BJ (cell line): ENCODE measurements around the gene ACSL5. TPM values are rescaled to one million over a fixed set of nuclear protein-coding genes. Genes with fewer than 3 reads are reported as not detected.

Experiments
- CTCF ChIA-PET: fragments of 350-600 bp; formaldehyde crosslinking; extraction: SDS; loops from one replicate; lab custom pipeline; 2021; ENCODE audit warnings: antibody characterized with exemption, inconsistent platforms; lab: Yijun Ruan, JAX
- POLR2A ChIA-PET: fragments of 300-600 bp; sonication (Branson Sonifier 250); formaldehyde crosslinking; extraction: SDS; loops from one replicate; lab custom pipeline; 2021; ENCODE audit warnings: antibody characterized with exemption; lab: Charles Lee
- DNase-seq: peaks from one replicate; pipeline ENCODE4 v3.0.0-alpha.2; 2011; ENCODE audit warnings: low read depth
- H3K27me3 ChIP-seq: 2 replicates; pipeline ENCODE4 v1.6.0; 2011; ENCODE audit warnings: low read length; ENCODE audit not compliant: control insufficient read depth, insufficient read depth
- H3K36me3 ChIP-seq: 2 replicates; pipeline ENCODE4 v1.5.1; 2011; ENCODE audit warnings: low read length; ENCODE audit not compliant: control insufficient read depth, insufficient read depth
- H3K4me3 ChIP-seq: 2 replicates; pipeline ENCODE4 v1.5.1; 2011; ENCODE audit warnings: low read depth, mild to moderate bottlenecking, control low read depth, low read length
- CTCF ChIP-seq: IDR thresholded peaks from 2 replicates; pipeline ENCODE4 v1.5.1; 2011; ENCODE audit warnings: low read depth, mild to moderate bottlenecking, control low read depth, inconsistent platforms, low read length, moderate library complexity; ENCODE audit not compliant: insufficient read depth
- polyA plus RNA-seq: library from polyadenylated mRNA; depleted of rRNA; stranded (reverse); fragments of >200 nt; gene quantifications from 2 replicates; pipeline ENCODE4 v1.2.3, GENCODE V29; 2011

The ACSL5 gene
- polyA plus RNA-seq, 1 experiment = 1.0 TPM

- no peak for TF ChIP-seq CTCF
- CTCF ChIA-PET = no interaction called here
- H3K27me3 ChIP-seq = peaks cover 3% of the 10 kb centered on the region
- DNase-seq = no peak
- H3K36me3 ChIP-seq = no peaks in the 10 kb centered on the region
- POLR2A ChIA-PET = no interaction called here
- no peak overlapping the region for H3K4me3 ChIP-seq
These were observed 24.3 kb upstream of the ACSL5 start for GRCh38 chr10:112349521-112350085.

DNA sequence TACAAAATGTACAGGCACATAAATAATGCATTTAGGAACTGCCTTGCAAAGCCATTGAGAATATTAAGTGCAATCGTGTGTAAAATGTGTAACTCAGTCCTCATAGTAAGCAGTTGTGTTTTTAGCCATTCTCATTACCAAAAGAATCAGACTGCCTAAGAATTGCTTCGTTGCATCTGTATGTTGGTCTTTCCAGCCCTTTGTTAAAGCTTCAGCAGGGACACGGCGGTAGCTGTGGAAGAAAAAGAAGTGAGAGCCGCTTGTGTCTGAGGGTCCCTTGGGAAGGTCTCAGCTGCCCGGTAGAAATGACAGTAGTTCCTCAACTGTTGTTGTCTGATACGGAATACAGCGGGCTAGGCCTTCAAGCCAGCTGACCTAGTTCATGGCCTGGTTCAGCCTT, 22.8 kb upstream of the ACSL5 start:
- TF ChIP-seq CTCF = no peak
- Histone ChIP-seq H3K4me3 (no peak overlapping the region), H3K36me3 (no peaks in the 10 kb centered on the region), H3K27me3 (peaks cover 2% of the 10 kb centered on the region; the same call in 1 of the 2 replicates)
- ChIA-PET POLR2A (no interaction called here), CTCF (interaction anchor here (1.1 kb wide), 1 partner anchor 22 kb away, joined by 3 read pairs; the partner anchor contains the start of gene ACSL5)
- no peak for DNase-seq

- no peak for TF ChIP-seq CTCF
- ChIA-PET CTCF (interaction anchor here (1.1 kb wide), 1 partner anchor 22 kb away, joined by 3 read pairs; the partner anchor contains the start of gene ACSL5), POLR2A (no interaction called here)
- H3K4me3 ChIP-seq = no peak overlapping the region
- H3K36me3 ChIP-seq = no peaks in the 10 kb centered on the region
- peaks cover 2% of the 10 kb centered on the region; the same call in 1 of the 2 replicates for H3K27me3 ChIP-seq
- DNase-seq = no peak
These were observed 21.9 kb upstream of the ACSL5 start for GRCh38 chr10:112352044-112352443.

GRCh38 chr10:112353046-112353445, 20.9 kb upstream of the ACSL5 start:
- ChIA-PET CTCF (no interaction called here), POLR2A (no interaction called here)
- H3K27me3 ChIP-seq = no peaks in the 10 kb centered on the region
- no peaks in the 10 kb centered on the region for H3K36me3 ChIP-seq
- TF ChIP-seq CTCF = no peak
- DNase-seq = no peak
- H3K4me3 ChIP-seq = no peak overlapping the region

GRCh38 chr10:112356686-112357085, 17.2 kb upstream of the ACSL5 start:
- CTCF ChIA-PET = interaction anchor here (0.9 kb wide), 1 partner anchor 19 kb away, joined by 3 read pairs; no protein-coding TSS in a partner anchor
- H3K4me3 ChIP-seq = no peak overlapping the region
- no peaks in the 10 kb centered on the region for H3K36me3 ChIP-seq
- DNase-seq = no peak
- POLR2A ChIA-PET = no interaction called here
- H3K27me3 ChIP-seq = no peaks in the 10 kb centered on the region
- TF ChIP-seq CTCF = no peak
